H9 (cell line): ENCODE measurements around the gene GPR183. TPM values are rescaled to one million over a fixed set of nuclear protein-coding genes. Genes with fewer than 3 reads are reported as not detected.

ENCODE experiments used
- DNase-seq: peaks from one replicate; pipeline ENCODE4 v3.0.0-alpha.2; 2017
- H2AFZ ChIP-seq: one replicate; pipeline ENCODE4 v1.6.1; 2013; ENCODE audit warnings: mild to moderate bottlenecking, low read length, control low read depth, moderate library complexity
- H2AK5ac ChIP-seq: 2 replicates; pipeline ENCODE4 v1.6.1; 2013; ENCODE audit warnings: low read length, control low read depth, mixed read lengths; ENCODE audit not compliant: insufficient read length
- H2BK120ac ChIP-seq: one replicate; pipeline ENCODE4 v1.6.1; 2013; ENCODE audit warnings: low read depth, mild to moderate bottlenecking, low read length, control low read depth, inconsistent platforms; ENCODE audit not compliant: poor library complexity, severe bottlenecking
- H2BK12ac ChIP-seq: 2 replicates; pipeline ENCODE4 v1.6.1; 2013; ENCODE audit warnings: low read length, control low read depth, mixed read lengths, low read depth; ENCODE audit not compliant: insufficient read length
- H2BK15ac ChIP-seq: 2 replicates; pipeline ENCODE4 v1.6.1; 2013; ENCODE audit warnings: low read depth, low read length, control low read depth
- H2BK20ac ChIP-seq: one replicate; pipeline ENCODE4 v1.6.1; 2013; ENCODE audit warnings: low read depth, mild to moderate bottlenecking, low read length, control low read depth, inconsistent platforms; ENCODE audit not compliant: poor library complexity, severe bottlenecking
- H2BK5ac ChIP-seq: 2 replicates; pipeline ENCODE4 v1.6.1; 2013; ENCODE audit warnings: low read length, control low read depth, mixed read lengths; ENCODE audit not compliant: insufficient read length
- H3K14ac ChIP-seq: 2 replicates; pipeline ENCODE4 v1.6.1; 2013; ENCODE audit warnings: low read length, control low read depth; ENCODE audit not compliant: insufficient read depth
- H3K18ac ChIP-seq: 2 replicates; pipeline ENCODE4 v1.6.1; 2013; ENCODE audit warnings: low read depth, mild to moderate bottlenecking, mixed read lengths, low read length, control low read depth; ENCODE audit not compliant: insufficient read length
- H3K23ac ChIP-seq: 2 replicates; pipeline ENCODE4 v1.6.1; 2013; ENCODE audit warnings: low read length, control low read depth, mixed read lengths, low read depth; ENCODE audit not compliant: insufficient read length
- H3K23me2 ChIP-seq: 2 replicates; pipeline ENCODE4 v1.6.1; 2013; ENCODE audit warnings: low read depth, mild to moderate bottlenecking, mixed read lengths, low read length, control low read depth; ENCODE audit not compliant: insufficient read length, poor library complexity, severe bottlenecking
- H3K27ac ChIP-seq: 2 replicates; pipeline ENCODE4 v1.5.1; 2013; ENCODE audit warnings: low read length, control low read depth, mixed read lengths, low read depth; ENCODE audit not compliant: insufficient read length
- H3K27me3 ChIP-seq: 2 replicates; pipeline ENCODE4 v1.6.1; 2013; ENCODE audit warnings: low read length, control low read depth, inconsistent platforms; ENCODE audit not compliant: insufficient read depth
- H3K4ac ChIP-seq: 2 replicates; pipeline ENCODE4 v1.6.1; 2013; ENCODE audit warnings: low read depth, mild to moderate bottlenecking, control low read depth, inconsistent platforms, low read length, moderate library complexity
- H3K4me1 ChIP-seq: 2 replicates; pipeline ENCODE4 v1.6.1; 2013; ENCODE audit warnings: low read length, control low read depth, inconsistent platforms; ENCODE audit not compliant: insufficient read depth
- H3K4me2 ChIP-seq: 2 replicates; pipeline ENCODE4 v1.6.1; 2013; ENCODE audit warnings: low read length, control low read depth, mixed read lengths; ENCODE audit not compliant: insufficient read length, insufficient read depth
- H3K56ac ChIP-seq: 2 replicates; pipeline ENCODE4 v1.6.1; 2013; ENCODE audit warnings: low read depth, mild to moderate bottlenecking, mixed read lengths, low read length, control low read depth; ENCODE audit not compliant: insufficient read length
- H3K79me1 ChIP-seq: 2 replicates; pipeline ENCODE4 v1.6.1; 2013; ENCODE audit warnings: low read depth, mild to moderate bottlenecking, moderate library complexity, low read length, control low read depth, inconsistent platforms; ENCODE audit not compliant: insufficient read depth, poor library complexity, severe bottlenecking
- H3K79me2 ChIP-seq: 2 replicates; pipeline ENCODE4 v1.6.1; 2013; ENCODE audit warnings: low read length, control low read depth, inconsistent platforms; ENCODE audit not compliant: insufficient read depth
- H3K9ac ChIP-seq: 2 replicates; pipeline ENCODE4 v1.6.1; 2013; ENCODE audit warnings: low read length, control low read depth, mixed read lengths; ENCODE audit not compliant: insufficient read length; ENCODE audit errors: extremely low read depth
- H3K9me3 ChIP-seq: one replicate; pipeline ENCODE4 v1.6.1; 2013; ENCODE audit warnings: low read depth, low read length, inconsistent platforms; ENCODE audit not compliant: control insufficient read depth
- H3T11ph ChIP-seq: one replicate; pipeline ENCODE4 v1.6.1; 2013; ENCODE audit warnings: mild to moderate bottlenecking, low read length, control low read depth, inconsistent platforms
- H4K20me1 ChIP-seq: one replicate; pipeline ENCODE4 v1.6.1; 2013; ENCODE audit not compliant: control insufficient read depth, insufficient read length, insufficient read depth
- H4K5ac ChIP-seq: 2 replicates; pipeline ENCODE4 v1.6.1; 2013; ENCODE audit warnings: low read depth, mild to moderate bottlenecking, mixed read lengths, low read length, control low read depth; ENCODE audit not compliant: insufficient read length
- H4K8ac ChIP-seq: replicated peaks from 2 replicates; pipeline ENCODE4 v1.6.1; 2013; ENCODE audit warnings: low read length, control low read depth, mixed read lengths, low read depth; ENCODE audit not compliant: insufficient read length
- H4K91ac ChIP-seq: 2 replicates; pipeline ENCODE4 v1.6.1; 2013; ENCODE audit warnings: low read depth, mild to moderate bottlenecking, moderate library complexity, mixed read lengths, low read length, control low read depth; ENCODE audit not compliant: insufficient read length
- H3K27ac Mint-ChIP-seq, 3 experiments: 2 replicates in 2 of 3; 3 replicates in 1 of 3; pipeline ENCODE4 v1.8.0; 2020 to 2021; ENCODE audit warnings: mixed read lengths in 3 of 3, mild to moderate bottlenecking in 1 of 3, moderate library complexity in 1 of 3
- H3K27me3 Mint-ChIP-seq: 2 replicates; pipeline ENCODE4 v1.8.0; 2021; ENCODE audit warnings: low read depth, mild to moderate bottlenecking, moderate library complexity, mixed read lengths
- H3K36me3 Mint-ChIP-seq, 3 experiments: 2 replicates in 2 of 3; 3 replicates in 1 of 3; pipeline ENCODE4 v1.8.0; 2020 to 2021; ENCODE audit warnings: low read depth in 3 of 3, mixed read lengths in 3 of 3; ENCODE audit not compliant: insufficient read depth in 1 of 3
- H3K4me1 Mint-ChIP-seq, 2 experiments: 2 replicates each; pipeline ENCODE4 v1.8.0; 2020; ENCODE audit warnings: mixed read lengths in 2 of 2
- H3K4me3 Mint-ChIP-seq, 2 experiments: 2 replicates in 1 of 2; 3 replicates in 1 of 2; pipeline ENCODE4 v1.8.0; 2020 to 2021; ENCODE audit warnings: mild to moderate bottlenecking in 2 of 2, mixed read lengths in 2 of 2, moderate library complexity in 1 of 2
- H3K9me3 Mint-ChIP-seq, 2 experiments: 2 replicates in 1 of 2; 3 replicates in 1 of 2; pipeline ENCODE4 v1.8.0; 2020; ENCODE audit warnings: mild to moderate bottlenecking in 2 of 2, mixed read lengths in 2 of 2, moderate library complexity in 1 of 2
- CTCF ChIP-seq: fragments of 200-600 bp; sonication (generic); conservative IDR thresholded peaks from 3 replicates; pipeline ENCODE4 v1.8.0; 2021; ENCODE audit warnings: antibody characterized with exemption, mild to moderate bottlenecking
- WGBS: extraction: QIAGEN DNeasy Blood & Tissue Kit; methylation state at CpG from one replicate; pipeline ENCODE4 v1.1.7; 2013; ENCODE audit warnings: missing lambda C conversion rate, low lambda C conversion rate, mixed read lengths; ENCODE audit not compliant: insufficient read length; ENCODE audit errors: extremely low coverage; 5-methylcytosine and 5-hydroxymethylcytosine counted together
- total RNA-seq: library from RNA; stranded (reverse); gene quantifications from 2 replicates; pipeline ENCODE4 v1.2.1, GENCODE V29; 2021

Gene GPR183
- total RNA-seq, 1 experiment from 2014 or later = not detected

- H3K4ac ChIP-seq = no peak overlapping the region
- Mint-ChIP-seq H3K27ac (no peak overlapping the region), H3K4me3 (no peak overlapping the region), H3K9me3 (peaks cover 3% of the 10 kb centered on the region in 2 experiments; a peak in 3 of 5 replicates), H3K27me3 (no peaks in the 10 kb centered on the region), H3K4me1 (peaks cover 30 to 37% of the 10 kb centered on the region in 2 experiments), H3K36me3 (peaks cover 10 to 11% (median 10%) of the 10 kb centered on the region in 3 experiments; a peak in 4 of 7 replicates)
- no peak overlapping the region for H2BK15ac ChIP-seq
- H2AFZ ChIP-seq = no peak overlapping the region
- no peak overlapping the region for H2BK5ac ChIP-seq
- H3K23ac ChIP-seq = no peak overlapping the region
- H3K9me3 ChIP-seq = no peaks in the 10 kb centered on the region
- H3K79me2 ChIP-seq = no peaks in the 10 kb centered on the region
- no peaks in the 10 kb centered on the region for H3K23me2 ChIP-seq
- no peak overlapping the region for H2BK120ac ChIP-seq
- no peak overlapping the region; the same call in 1 of the 2 replicates for H3K14ac ChIP-seq
- H3K4me1 ChIP-seq = no peaks in the 10 kb centered on the region; the same call in 1 of the 2 replicates
- no peak overlapping the region for H2AK5ac ChIP-seq
- no CpG with 5 or more reads among the region's 2 CpGs for WGBS
- H4K5ac ChIP-seq = no peak overlapping the region
- H2BK12ac ChIP-seq = no peak overlapping the region
- DNase-seq = no peak
- H4K8ac ChIP-seq = no peak overlapping the region
- peaks cover 10% of the 10 kb centered on the region for H3K79me1 ChIP-seq
- no peak overlapping the region for H3K27ac ChIP-seq
- no peak overlapping the region for H3K4me2 ChIP-seq
- no peak overlapping the region for H2BK20ac ChIP-seq
- H3K9ac ChIP-seq = no peak overlapping the region
- no peak overlapping the region for H4K91ac ChIP-seq
- peak; percentile 46 for TF ChIP-seq CTCF
- no peak overlapping the region for H3K56ac ChIP-seq
- H4K20me1 ChIP-seq = no peaks in the 10 kb centered on the region
- H3K27me3 ChIP-seq = no peaks in the 10 kb centered on the region
- H3T11ph ChIP-seq = no peak overlapping the region
- no peak overlapping the region for H3K18ac ChIP-seq
Observed at GRCh38 chr13:99276706-99277105, 30.5 kb downstream of the GPR183 start.
